Measurements from ENCODE around the gene YWHAH. TPM values are rescaled to one million over a fixed set of nuclear protein-coding genes. Genes with fewer than 3 reads are reported as not detected.

Gene YWHAH
- total and polyA plus RNA-seq, 2 donors (not counting 1 experiment from before 2014, with no cell fraction given) = 32.6 to 51.1 TPM

DNA sequence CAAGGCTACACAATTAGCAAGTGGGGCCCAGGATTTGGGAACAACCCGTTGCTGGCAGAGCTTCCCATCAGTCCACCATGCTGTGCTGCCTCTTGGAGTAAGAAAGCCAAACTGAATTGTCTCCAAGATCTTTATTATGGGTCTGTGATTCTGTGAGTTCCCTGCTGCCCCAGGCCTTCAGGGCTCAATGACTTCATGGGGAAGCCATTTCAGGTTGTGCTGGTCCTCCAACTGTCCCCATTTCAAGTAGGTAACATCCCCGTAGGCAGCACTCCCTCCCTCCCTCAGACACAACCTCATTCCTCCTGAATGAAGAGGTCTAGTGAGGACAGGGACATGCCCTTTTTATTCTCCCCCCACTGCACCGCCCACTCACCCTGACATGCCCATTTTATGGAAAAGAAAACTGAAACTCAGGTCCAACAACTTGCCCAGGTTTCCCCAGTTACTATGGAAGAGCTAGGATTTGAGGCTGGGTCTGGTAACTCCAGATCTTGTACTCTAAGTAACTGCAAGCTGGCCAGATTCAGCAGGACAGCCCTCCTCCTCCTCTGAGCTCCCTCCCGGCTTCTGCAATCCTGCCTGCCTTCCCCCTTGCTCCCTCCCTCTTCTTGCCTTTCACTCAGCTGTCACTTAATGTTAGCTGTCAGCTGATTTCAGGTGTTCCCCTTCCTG is 8.2 kb upstream of the YWHAH start:
- 95% methylated on average over 2 of the region's 4 CpGs for WGBS (ENCODE audit: insufficient coverage)

More for the DNA sequence above, 8.2 kb upstream of the YWHAH start:
- no peak for TF ChIP-seq CTCF (IDR thresholded peaks at IDR 0.05)
- no peak for TF ChIP-seq EZH2 (IDR thresholded peaks at IDR 0.05; ENCODE audit: borderline replicate concordance, insufficient read depth, low read depth, low read length, poor library complexity, severe bottlenecking)
- Histone ChIP-seq H3K36me3 (replicated peaks in 1 of 2; ENCODE audit: control extremely low read depth in 1 of 2, control insufficient read depth in 1 of 2, extremely low read depth in 1 of 2, insufficient read depth in 2 of 2, low read length in 1 of 2) (no peaks in the 10 kb centered on the region), H4K20me1 (ENCODE audit: control insufficient read depth, insufficient read depth, low read length, poor library complexity, severe bottlenecking) (no peaks in the 10 kb centered on the region), H2AFZ (ENCODE audit: insufficient read depth, low read depth, low read length, poor library complexity, severe bottlenecking) (no peak overlapping the region), H3K79me2 (ENCODE audit: control insufficient read depth, insufficient read depth, low read length) (no peaks in the 10 kb centered on the region), H3K9ac (ENCODE audit: low read length) (no peak overlapping the region), H3K27me3 (replicated peaks in 1 of 4; ENCODE audit: control extremely low read depth in 1 of 4, control insufficient read depth in 3 of 4, insufficient read depth in 4 of 4, low read length in 3 of 4) (peaks cover 0 to 4% (median 0%) of the 10 kb centered on the region in 4 experiments), H3K4me2 (replicated peaks; ENCODE audit: low read depth, low read length, poor library complexity, severe bottlenecking) (no peak overlapping the region), H3K4me1 (ENCODE audit: control insufficient read depth in 2 of 2, insufficient read depth in 2 of 2, low read length in 2 of 2) (no peaks in the 10 kb centered on the region), H3K4me3 (ENCODE audit: control extremely low read depth in 1 of 5, extremely low read depth in 1 of 5, insufficient read depth in 1 of 5, low read depth in 2 of 5, low read length in 4 of 5) (no peak overlapping the region), H3K27ac (ENCODE audit: low read length in 2 of 2) (no peak overlapping the region), H3K9me3 (ENCODE audit: control extremely low read depth in 1 of 3, control insufficient read depth in 2 of 3, insufficient read depth in 1 of 3, low read length in 2 of 3) (no peaks in the 10 kb centered on the region)
- H3K9me3 Mint-ChIP-seq (ENCODE audit: insufficient read depth) = no peaks in the 10 kb centered on the region
- DNase-seq = no peak
- H3K27me3 Mint-ChIP-seq = peaks cover 5% of the 10 kb centered on the region
- ChIA-PET POLR2A (interaction anchor here (0.7 kb wide), 1 partner anchor 320 kb away, joined by 3 read pairs; no protein-coding TSS in a partner anchor), CTCF (interaction anchor here (0.6 to 1.3 kb wide), 3 partner anchors 10 to 90 kb away, joined by 3 read pairs; no protein-coding TSS in a partner anchor)
- no peak overlapping the region for H3K4me3 Mint-ChIP-seq
- intact Hi-C loops (cut with micrococcal nuclease) = no loop called here
- ATAC-seq (ENCODE audit: low read depth) = no peak
- H3K27ac Mint-ChIP-seq = no peak overlapping the region
- H3K4me1 Mint-ChIP-seq = no peaks in the 10 kb centered on the region
